ENCODE data around the gene CRY2. TPM values are rescaled to one million over a fixed set of nuclear protein-coding genes. Genes with fewer than 3 reads are reported as not detected.

The CRY2 gene
- total and polyA plus RNA-seq, 10 of the 15 experiments (the other 5 are each of a cell fraction or from before 2014, with no cell fraction given) = 1.2 to 14.7 (median 8.1) TPM

GRCh38 chr11:45927332-45927683, 80.0 kb downstream of the CRY2 start (continued):
- no peak for TF ChIP-seq ZNF592 (IDR thresholded peaks at IDR 0.05)
- no peak for TF ChIP-seq CBX5 (IDR thresholded peaks at IDR 0.05; ENCODE audit: low read depth)
- TF ChIP-seq RAD51 (IDR thresholded peaks at IDR 0.05) = no peak
- no peak for TF ChIP-seq PML (IDR thresholded peaks at IDR 0.05; ENCODE audit: low read length)

- Histone ChIP-seq H3K4me3 (no peak overlapping the region), H3K9me3 (replicated peaks; ENCODE audit: control insufficient read depth, insufficient read depth, low read length) (no peaks in the 10 kb centered on the region; the same call in 2 of the 3 replicates), H3K9ac (ENCODE audit: control insufficient read depth, insufficient read depth, low read length) (no peak overlapping the region), H3K79me2 (ENCODE audit: control insufficient read depth, insufficient read depth, low read length) (no peaks in the 10 kb centered on the region), H3K27ac (ENCODE audit: control insufficient read depth, insufficient read depth) (no peak overlapping the region), H3K27me3 (replicated peaks in 1 of 2; ENCODE audit: control insufficient read depth in 2 of 2, insufficient read depth in 2 of 2, low read length in 1 of 2) (peaks cover 4 to 14% of the 10 kb centered on the region in 2 experiments; a peak in 3 of 4 replicates), H3K36me3 (ENCODE audit: control insufficient read depth in 2 of 2, insufficient read depth in 2 of 2, low read length in 1 of 2) (peaks cover 3 to 4% of the 10 kb centered on the region in 2 experiments; a peak in 1 of 4 replicates), H2AFZ (ENCODE audit: control insufficient read depth, low read depth, low read length) (no peak overlapping the region), H3K4me2 (ENCODE audit: control insufficient read depth, insufficient read depth) (no peak overlapping the region), H4K20me1 (ENCODE audit: control insufficient read depth, insufficient read depth) (peaks cover 6% of the 10 kb centered on the region), H3K4me1 (ENCODE audit: control insufficient read depth, insufficient read depth, low read length) (peaks cover 27% of the 10 kb centered on the region)
- intact Hi-C loops (cut with micrococcal nuclease; ENCODE audit: unreplicated experiment) (no loop called here), in situ Hi-C loops (cut with MboI) (no loop called here)
- ATAC-seq = no peak
- no TSS peak for BruUV-seq (replicated peaks)
- SMC1A ChIA-PET (ENCODE audit: uncharacterized antibody, unreplicated experiment) = no interaction called here
- POLR2A ChIA-PET = interaction anchor here (1.0 to 1.5 kb wide), 2 partner anchors 10 kb away, joined by 3 to 6 read pairs; partner anchors contain the start of gene PEX16
- RAD21 ChIA-PET (ENCODE audit: unreplicated experiment) = no interaction called here
- CTCF ChIA-PET = interaction anchor here (1.5 kb wide), 1 partner anchor 37 kb away, joined by 7 read pairs; no protein-coding TSS in a partner anchor
- no peak for FAIRE-seq
- no peak for TF ChIP-seq TAF1 (IDR thresholded peaks at IDR 0.05; ENCODE audit: borderline replicate concordance, low read depth, low read length)
- WGBS (ENCODE audit: insufficient coverage, insufficient replicate concordance, low lambda C conversion rate, missing lambda C conversion rate) = 88% methylated on average over 25 of the region's 27 CpGs
- DNase-seq (ENCODE audit: low read depth, low spot score) = no peak
Measured at GRCh38 chr11:45927684-45928413, 80.6 kb downstream of the CRY2 start.

Data from GM12878 (cell line).